K562 (cell line): ENCODE measurements around the gene IGDCC3.

Experiments
- ETS1 ChIP-seq: conservative IDR thresholded peaks from 2 replicates; pipeline ENCODE4 v1.6.1; 2011; ENCODE audit warnings: low read depth, mild to moderate bottlenecking, low read length; ENCODE audit not compliant: control insufficient read depth
- FOSL1 ChIP-seq: fragments of 200-800 bp; sonication (Bioruptor generic); conservative IDR thresholded peaks from 2 replicates; pipeline ENCODE4 v1.6.1; 2016; ENCODE audit warnings: missing genetic modification characterization, missing compliant biosample characterization
- KLF1 ChIP-seq: fragments of 450-650 bp; IDR thresholded peaks from 2 replicates; pipeline ENCODE4 v1.6.1; 2016; ENCODE audit warnings: missing genetic modification characterization, missing compliant biosample characterization
- LARP7 ChIP-seq: fragments of 450-650 bp; IDR thresholded peaks from 2 replicates; pipeline ENCODE4 v1.6.1; 2016
- LEF1 ChIP-seq: fragments of 450-650 bp; IDR thresholded peaks from 2 replicates; pipeline ENCODE4 v1.6.1; 2016; ENCODE audit warnings: mild to moderate bottlenecking
- NFYB ChIP-seq: IDR thresholded peaks from 2 replicates; pipeline ENCODE4 v1.6.1; 2011; ENCODE audit warnings: mild to moderate bottlenecking, moderate library complexity; ENCODE audit not compliant: insufficient read length; ENCODE audit errors: extremely low read depth
- REST ChIP-seq, 2 experiments: fragments of 450-650 bp; formaldehyde crosslinking in 1 of 2; IDR thresholded peaks; 2 replicates each; pipeline versions ENCODE4 v1.4.0 to v1.6.1; 2014 to 2020; ENCODE audit warnings: mild to moderate bottlenecking in 2 of 2, borderline replicate concordance in 1 of 2, low read depth in 1 of 2
- RFX5 ChIP-seq: IDR thresholded peaks from 2 replicates; pipeline ENCODE4 v1.6.1; 2011; ENCODE audit warnings: low read depth, mild to moderate bottlenecking, improper control_type of control experiment, low read length
- SMAD2 ChIP-seq: fragments of 150-350 bp; IDR thresholded peaks from 2 replicates; pipeline ENCODE4 v1.6.1; 2014; ENCODE audit warnings: low read depth, mild to moderate bottlenecking, low read length
- TF ChIP-seq, protein P1 (sequence below), 3 experiments: IDR thresholded peaks in 2 of 3; conservative IDR thresholded peaks in 1 of 3; 2 replicates each; pipeline ENCODE4 v1.5.1; 2011 to 2012; ENCODE audit warnings: low read length in 3 of 3, mild to moderate bottlenecking in 3 of 3, control low read depth in 2 of 3, improper control_type of control experiment in 1 of 3, inconsistent platforms in 1 of 3, low read depth in 1 of 3, mixed read lengths in 1 of 3, moderate library complexity in 1 of 3; ENCODE audit not compliant: insufficient read depth in 2 of 3
- TF ChIP-seq, protein P2 (sequence below): fragments of 250-450 bp; sonication (Bioruptor Pico); IDR thresholded peaks from 2 replicates; pipeline ENCODE4 v1.5.1; 2021; ENCODE audit warnings: mild to moderate bottlenecking

DNA sequence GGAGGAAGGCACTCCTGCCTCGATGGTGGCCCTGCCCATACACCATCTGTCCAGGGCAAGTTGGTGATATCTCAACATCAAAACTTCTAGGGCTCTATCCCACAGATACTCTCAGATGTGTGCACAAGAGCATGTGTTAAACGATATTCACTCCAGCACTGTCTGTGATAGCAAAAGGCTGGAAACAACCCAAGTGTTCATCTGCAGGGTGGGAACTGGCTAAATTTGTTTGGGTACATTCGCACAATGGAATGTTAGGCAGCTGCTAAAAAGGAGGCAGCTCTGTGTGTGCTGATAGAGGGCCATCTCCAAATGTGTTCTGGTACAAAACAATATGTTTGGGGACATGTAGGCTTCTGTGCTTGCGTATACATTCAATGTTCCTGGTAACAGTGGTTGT, 25.2 kb upstream of the IGDCC3 start:
- TF ChIP-seq SMAD2 (no peak), NFYB (no peak), KLF1 (tag) (no peak), REST (IDR thresholded peaks at IDR 0.05; ENCODE audit: borderline replicate concordance) (no peak), REST (CRISPR knock-in tag; IDR thresholded peaks at IDR 0.05; ENCODE audit: low read depth) (no peak), LARP7 (no peak), RFX5 (no peak), LEF1 (no peak), FOSL1 (tag) (no peak), ETS1 (no peak)
- TF ChIP-seq, protein P1, sequence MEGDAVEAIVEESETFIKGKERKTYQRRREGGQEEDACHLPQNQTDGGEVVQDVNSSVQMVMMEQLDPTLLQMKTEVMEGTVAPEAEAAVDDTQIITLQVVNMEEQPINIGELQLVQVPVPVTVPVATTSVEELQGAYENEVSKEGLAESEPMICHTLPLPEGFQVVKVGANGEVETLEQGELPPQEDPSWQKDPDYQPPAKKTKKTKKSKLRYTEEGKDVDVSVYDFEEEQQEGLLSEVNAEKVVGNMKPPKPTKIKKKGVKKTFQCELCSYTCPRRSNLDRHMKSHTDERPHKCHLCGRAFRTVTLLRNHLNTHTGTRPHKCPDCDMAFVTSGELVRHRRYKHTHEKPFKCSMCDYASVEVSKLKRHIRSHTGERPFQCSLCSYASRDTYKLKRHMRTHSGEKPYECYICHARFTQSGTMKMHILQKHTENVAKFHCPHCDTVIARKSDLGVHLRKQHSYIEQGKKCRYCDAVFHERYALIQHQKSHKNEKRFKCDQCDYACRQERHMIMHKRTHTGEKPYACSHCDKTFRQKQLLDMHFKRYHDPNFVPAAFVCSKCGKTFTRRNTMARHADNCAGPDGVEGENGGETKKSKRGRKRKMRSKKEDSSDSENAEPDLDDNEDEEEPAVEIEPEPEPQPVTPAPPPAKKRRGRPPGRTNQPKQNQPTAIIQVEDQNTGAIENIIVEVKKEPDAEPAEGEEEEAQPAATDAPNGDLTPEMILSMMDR (IDR thresholded peaks at IDR 0.05 in 2 of 3, conservative IDR thresholded peaks at IDR 0.05 in 1 of 3; ENCODE audit: insufficient read depth in 2 of 3, low read depth in 1 of 3, low read length in 3 of 3): no peak
- TF ChIP-seq, protein P2, sequence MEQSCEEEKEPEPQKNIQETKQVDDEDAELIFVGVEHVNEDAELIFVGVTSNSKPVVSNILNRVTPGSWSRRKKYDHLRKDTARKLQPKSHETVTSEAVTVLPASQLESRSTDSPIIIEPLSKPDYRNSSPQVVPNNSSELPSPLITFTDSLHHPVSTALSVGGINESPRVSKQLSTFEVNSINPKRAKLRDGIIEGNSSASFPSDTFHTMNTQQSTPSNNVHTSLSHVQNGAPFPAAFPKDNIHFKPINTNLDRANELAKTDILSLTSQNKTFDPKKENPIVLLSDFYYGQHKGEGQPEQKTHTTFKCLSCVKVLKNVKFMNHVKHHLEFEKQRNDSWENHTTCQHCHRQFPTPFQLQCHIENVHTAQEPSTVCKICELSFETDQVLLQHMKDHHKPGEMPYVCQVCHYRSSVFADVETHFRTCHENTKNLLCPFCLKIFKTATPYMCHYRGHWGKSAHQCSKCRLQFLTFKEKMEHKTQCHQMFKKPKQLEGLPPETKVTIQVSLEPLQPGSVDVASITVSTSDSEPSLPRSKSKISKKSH: no peak
